GM12891 (cell line): Measurements from ENCODE around the gene ARHGAP6.

Experiments
- PAX5 ChIP-seq: IDR thresholded peaks from 2 replicates; pipeline ENCODE4 v1.6.1; 2011; ENCODE audit warnings: low read length, moderate library complexity, mild to moderate bottlenecking; ENCODE audit not compliant: insufficient read depth, severe bottlenecking
- POLR2A ChIP-seq: IDR thresholded peaks from 2 replicates; pipeline ENCODE4 v1.6.1; 2011; ENCODE audit warnings: low read depth, low read length, control low read depth
- POLR2AphosphoS5 ChIP-seq: IDR thresholded peaks from 2 replicates; pipeline ENCODE4 v1.6.1; 2011; ENCODE audit warnings: low read depth, low read length, control low read depth
- POU2F2 ChIP-seq: IDR thresholded peaks from 2 replicates; pipeline ENCODE4 v1.6.1; 2011; ENCODE audit warnings: low read depth, mild to moderate bottlenecking, control low read depth, low read length, moderate library complexity
- SPI1 ChIP-seq: IDR thresholded peaks from 2 replicates; pipeline ENCODE4 v1.6.1; 2011; ENCODE audit warnings: low read depth, low read length, control low read depth
- TAF1 ChIP-seq: IDR thresholded peaks from 2 replicates; pipeline ENCODE4 v1.6.1; 2011; ENCODE audit warnings: low read depth, low read length, control low read depth

GRCh38 chrX:11446949-11447348, 218.8 kb downstream of the ARHGAP6 start:
- TF ChIP-seq POLR2A = no peak
- TF ChIP-seq SPI1 = no peak
- no peak for TF ChIP-seq POLR2AphosphoS5
- no peak for TF ChIP-seq TAF1
- no peak for TF ChIP-seq POU2F2
- no peak for TF ChIP-seq PAX5
